HepG2 (cell line): ENCODE results near the gene B3GAT3. TPM values are rescaled to one million over a fixed set of nuclear protein-coding genes. Genes with fewer than 3 reads are reported as not detected.
A peak's percentile ranks its signal among the peaks of the same experiment; 100 is the strongest.

ENCODE experiments used
- MTF1 ChIP-seq: sonication (generic); formaldehyde crosslinking; IDR thresholded peaks from 2 replicates; pipeline ENCODE4 v1.5.0; 2020; ENCODE audit warnings: missing genetic modification reagents
- SNAI1 ChIP-seq: sonication (generic); formaldehyde crosslinking; IDR thresholded peaks from 2 replicates; pipeline ENCODE4 v1.5.0; 2020; ENCODE audit warnings: mild to moderate bottlenecking, missing genetic modification reagents, borderline replicate concordance
- STAG1 ChIP-seq: sonication (generic); formaldehyde crosslinking; IDR thresholded peaks from 2 replicates; pipeline ENCODE4 v1.4.0; 2020; ENCODE audit warnings: missing genetic modification reagents
- SYNCRIP ChIP-seq: fragments of 200-400 bp; formaldehyde crosslinking; IDR thresholded peaks from 2 replicates; pipeline ENCODE4 v1.6.1; 2018; ENCODE audit warnings: mild to moderate bottlenecking, low read depth, low read length; ENCODE audit not compliant: insufficient read depth
- ZBTB42 ChIP-seq: sonication (generic); formaldehyde crosslinking; IDR thresholded peaks from 2 replicates; pipeline ENCODE4 v1.5.0; 2020; ENCODE audit warnings: mild to moderate bottlenecking, missing genetic modification reagents
- ZMYM4 ChIP-seq: sonication (generic); formaldehyde crosslinking; IDR thresholded peaks from 2 replicates; pipeline ENCODE4 v1.8.1; 2023; ENCODE audit warnings: mild to moderate bottlenecking, missing genetic modification reagents
- ZNF354B ChIP-seq: sonication (generic); formaldehyde crosslinking; IDR thresholded peaks from 2 replicates; pipeline ENCODE4 v1.8.0; 2022; ENCODE audit warnings: mild to moderate bottlenecking, missing genetic modification reagents
- ZNF567 ChIP-seq: sonication (generic); formaldehyde crosslinking; IDR thresholded peaks from 2 replicates; pipeline ENCODE4 v1.8.1; 2023; ENCODE audit warnings: mild to moderate bottlenecking, missing genetic modification reagents, borderline replicate concordance
- ZNF616 ChIP-seq: sonication (generic); formaldehyde crosslinking; IDR thresholded peaks from 2 replicates; pipeline ENCODE4 v1.5.0; 2020; ENCODE audit warnings: low read depth, mild to moderate bottlenecking, missing genetic modification reagents
- polyA plus RNA-seq, 8 experiments: library from polyadenylated mRNA; depleted of rRNA in 3 of 8; stranded (reverse) in 7 of 8; unstranded in 1 of 8; fragments of >200 nt; fragmentation: Illumina TruSeq in 4 of 8; extraction: Trizol in 4 of 8; gene quantifications; 2 replicates each; pipeline versions ENCODE4 v1.2.1 to v1.2.3, GENCODE V29; 2011 to 2016; ENCODE audit warnings: low read depth in 4 of 8, missing spikeins in 1 of 8, mixed read lengths in 1 of 8; ENCODE audit not compliant: insufficient read depth in 1 of 8
- total RNA-seq, 5 experiments: library from RNA; depleted of rRNA; stranded (reverse); fragments of >200 nt; fragmentation: Illumina TruSeq; extraction: Trizol; gene quantifications; 2 replicates each; pipeline ENCODE4 v1.2.3, GENCODE V29; 2016; ENCODE audit warnings: low read depth in 1 of 5
- TF ChIP-seq, protein P1 (sequence below), 2 experiments: sonication (generic) in 1 of 2; formaldehyde crosslinking in 1 of 2; IDR thresholded peaks; 2 replicates each; pipeline versions ENCODE4 v1.6.1 to v1.9.0; 2014 to 2022; ENCODE audit warnings: antibody characterized with exemption in 1 of 2, borderline replicate concordance in 1 of 2, inconsistent platforms in 1 of 2, low read depth in 1 of 2, missing genetic modification reagents in 1 of 2
- TF ChIP-seq, protein P2 (sequence below): sonication (generic); formaldehyde crosslinking; IDR thresholded peaks from 2 replicates; pipeline ENCODE4 v1.8.1; 2023; ENCODE audit warnings: mild to moderate bottlenecking, missing genetic modification reagents, borderline replicate concordance
- TF ChIP-seq, protein P3 (sequence below): sonication (generic); formaldehyde crosslinking; IDR thresholded peaks from 2 replicates; pipeline ENCODE4 v1.8.1; 2023; ENCODE audit warnings: mild to moderate bottlenecking, moderate library complexity, missing genetic modification reagents
- TF ChIP-seq, protein P4 (sequence below): sonication (generic); formaldehyde crosslinking; IDR thresholded peaks from 2 replicates; pipeline ENCODE4 v1.9.0; 2021; ENCODE audit warnings: missing genetic modification reagents, borderline replicate concordance

The B3GAT3 gene
- total and polyA plus RNA-seq, 2 of the 13 experiments (the other 11 are each of a cell fraction or from before 2014, with no cell fraction given): 21.3 to 26.1 TPM

DNA sequence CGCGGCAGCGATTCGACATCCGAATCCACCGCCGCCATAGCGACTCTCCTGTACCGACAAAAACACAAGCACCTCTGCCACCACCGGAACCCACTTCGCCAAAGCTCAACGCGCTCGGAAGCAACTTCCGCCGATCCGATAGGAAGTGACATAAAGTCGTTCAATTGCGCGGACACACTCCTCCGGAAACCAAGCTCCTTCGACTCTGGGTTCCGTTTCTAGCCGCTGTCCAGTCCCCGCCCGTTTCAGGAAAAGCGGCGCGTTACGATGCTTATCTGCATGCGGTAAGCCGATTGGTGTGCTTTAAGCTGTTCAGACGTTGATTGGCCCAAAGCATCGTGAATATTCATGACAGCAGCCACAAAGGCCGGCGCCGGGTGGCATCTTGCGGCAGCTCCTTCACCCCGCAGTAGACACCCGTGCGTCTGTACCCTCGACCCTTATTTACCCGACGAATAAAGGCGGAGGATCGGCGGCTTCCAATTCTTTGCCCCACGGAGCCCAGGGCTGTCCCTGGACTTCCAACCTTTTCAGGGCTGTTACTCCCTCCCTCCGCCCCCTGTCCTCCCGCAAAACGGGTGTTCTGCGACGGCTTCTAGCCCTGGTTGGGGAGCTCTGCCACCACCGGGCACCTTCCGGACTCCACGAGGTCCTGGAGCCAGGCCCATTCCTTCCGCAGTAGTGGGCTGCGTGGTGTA is 30.2 kb downstream of the B3GAT3 start, which contains the start of gene TUT1 (continued):
- TF ChIP-seq, protein P1, sequence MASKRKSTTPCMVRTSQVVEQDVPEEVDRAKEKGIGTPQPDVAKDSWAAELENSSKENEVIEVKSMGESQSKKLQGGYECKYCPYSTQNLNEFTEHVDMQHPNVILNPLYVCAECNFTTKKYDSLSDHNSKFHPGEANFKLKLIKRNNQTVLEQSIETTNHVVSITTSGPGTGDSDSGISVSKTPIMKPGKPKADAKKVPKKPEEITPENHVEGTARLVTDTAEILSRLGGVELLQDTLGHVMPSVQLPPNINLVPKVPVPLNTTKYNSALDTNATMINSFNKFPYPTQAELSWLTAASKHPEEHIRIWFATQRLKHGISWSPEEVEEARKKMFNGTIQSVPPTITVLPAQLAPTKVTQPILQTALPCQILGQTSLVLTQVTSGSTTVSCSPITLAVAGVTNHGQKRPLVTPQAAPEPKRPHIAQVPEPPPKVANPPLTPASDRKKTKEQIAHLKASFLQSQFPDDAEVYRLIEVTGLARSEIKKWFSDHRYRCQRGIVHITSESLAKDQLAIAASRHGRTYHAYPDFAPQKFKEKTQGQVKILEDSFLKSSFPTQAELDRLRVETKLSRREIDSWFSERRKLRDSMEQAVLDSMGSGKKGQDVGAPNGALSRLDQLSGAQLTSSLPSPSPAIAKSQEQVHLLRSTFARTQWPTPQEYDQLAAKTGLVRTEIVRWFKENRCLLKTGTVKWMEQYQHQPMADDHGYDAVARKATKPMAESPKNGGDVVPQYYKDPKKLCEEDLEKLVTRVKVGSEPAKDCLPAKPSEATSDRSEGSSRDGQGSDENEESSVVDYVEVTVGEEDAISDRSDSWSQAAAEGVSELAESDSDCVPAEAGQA (IDR thresholded peaks at IDR 0.05; ENCODE audit: low read depth): peak; percentile 94
- TF ChIP-seq, protein P1 (CRISPR knock-in tag; IDR thresholded peaks at IDR 0.05; ENCODE audit: borderline replicate concordance): no peak
- TF ChIP-seq, protein P2, sequence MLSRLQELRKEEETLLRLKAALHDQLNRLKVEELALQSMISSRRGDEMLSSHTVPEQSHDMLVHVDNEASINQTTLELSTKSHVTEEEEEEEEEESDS (CRISPR knock-in tag): peak; percentile 98
- TF ChIP-seq ZMYM4 (peak; percentile 95), ZNF354B (0 out of 2 replicates have a peak, but pooled peaks have one; percentile 83), SYNCRIP (no peak), SNAI1 (CRISPR knock-in tag) (no peak), STAG1 (CRISPR knock-in tag) (no peak), ZNF616 (CRISPR knock-in tag) (no peak; the same call in 1 of the 2 replicates), ZNF567 (CRISPR knock-in tag) (peak; percentile 72; the same call in 1 of the 2 replicates), MTF1 (CRISPR knock-in tag) (no peak), ZBTB42 (CRISPR knock-in tag) (no peak)
- TF ChIP-seq, protein P3, sequence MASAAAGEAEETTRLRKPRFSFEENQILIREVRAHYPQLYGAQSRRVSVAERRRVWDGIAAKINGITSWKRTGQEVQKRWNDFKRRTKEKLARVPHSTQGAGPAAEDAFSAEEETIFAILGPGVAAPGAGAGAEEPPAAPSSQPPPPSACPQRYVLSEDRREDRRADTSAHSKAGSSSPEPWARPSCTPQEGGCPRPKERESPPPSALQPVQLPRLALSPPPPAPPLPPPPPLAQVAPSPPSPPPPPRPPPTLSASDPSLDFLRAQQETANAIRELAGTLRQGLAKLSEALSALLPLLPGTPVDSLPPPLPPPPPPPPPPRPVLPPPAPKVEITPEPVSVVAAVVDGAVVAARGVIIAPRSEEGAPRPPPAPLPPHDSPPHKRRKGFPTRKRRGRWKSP (CRISPR knock-in tag): peak; percentile 73
- TF ChIP-seq, protein P4, sequence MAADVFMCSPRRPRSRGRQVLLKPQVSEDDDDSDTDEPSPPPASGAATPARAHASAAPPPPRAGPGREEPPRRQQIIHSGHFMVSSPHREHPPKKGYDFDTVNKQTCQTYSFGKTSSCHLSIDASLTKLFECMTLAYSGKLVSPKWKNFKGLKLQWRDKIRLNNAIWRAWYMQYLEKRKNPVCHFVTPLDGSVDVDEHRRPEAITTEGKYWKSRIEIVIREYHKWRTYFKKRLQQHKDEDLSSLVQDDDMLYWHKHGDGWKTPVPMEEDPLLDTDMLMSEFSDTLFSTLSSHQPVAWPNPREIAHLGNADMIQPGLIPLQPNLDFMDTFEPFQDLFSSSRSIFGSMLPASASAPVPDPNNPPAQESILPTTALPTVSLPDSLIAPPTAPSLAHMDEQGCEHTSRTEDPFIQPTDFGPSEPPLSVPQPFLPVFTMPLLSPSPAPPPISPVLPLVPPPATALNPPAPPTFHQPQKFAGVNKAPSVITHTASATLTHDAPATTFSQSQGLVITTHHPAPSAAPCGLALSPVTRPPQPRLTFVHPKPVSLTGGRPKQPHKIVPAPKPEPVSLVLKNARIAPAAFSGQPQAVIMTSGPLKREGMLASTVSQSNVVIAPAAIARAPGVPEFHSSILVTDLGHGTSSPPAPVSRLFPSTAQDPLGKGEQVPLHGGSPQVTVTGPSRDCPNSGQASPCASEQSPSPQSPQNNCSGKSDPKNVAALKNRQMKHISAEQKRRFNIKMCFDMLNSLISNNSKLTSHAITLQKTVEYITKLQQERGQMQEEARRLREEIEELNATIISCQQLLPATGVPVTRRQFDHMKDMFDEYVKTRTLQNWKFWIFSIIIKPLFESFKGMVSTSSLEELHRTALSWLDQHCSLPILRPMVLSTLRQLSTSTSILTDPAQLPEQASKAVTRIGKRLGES: no peak
